Liver (tissue), 9 donors: Measurements from ENCODE around the gene S100A11. TPM values are rescaled to one million over a fixed set of nuclear protein-coding genes. Genes with fewer than 3 reads are reported as not detected.

Experiments
- DNase-seq: peaks from one replicate; pipeline ENCODE4 v3.0.0-alpha.2; 2017; ENCODE audit warnings: low spot score
- H3K27ac ChIP-seq, 2 donors: one replicate each; pipeline ENCODE4 v1.7.0; 2013; ENCODE audit warnings: inconsistent platforms in 2 of 2, low read length in 2 of 2, control low read depth in 1 of 2, low read depth in 1 of 2, mild to moderate bottlenecking in 1 of 2
- H3K27me3 ChIP-seq, 4 donors: one replicate each; pipeline versions ENCODE4 v1.6.1 to v1.7.0; 2013; ENCODE audit warnings: low read length in 3 of 4, inconsistent platforms in 1 of 4, mild to moderate bottlenecking in 1 of 4, moderate library complexity in 1 of 4; ENCODE audit not compliant: control insufficient read depth in 4 of 4, insufficient read depth in 4 of 4
- H3K36me3 ChIP-seq, 4 donors: one replicate each; pipeline versions ENCODE4 v1.6.1 to v1.7.0; 2013; ENCODE audit warnings: low read length in 3 of 4, mild to moderate bottlenecking in 3 of 4, low read depth in 1 of 4, moderate library complexity in 1 of 4; ENCODE audit not compliant: control insufficient read depth in 4 of 4, insufficient read depth in 3 of 4
- H3K4me1 ChIP-seq, 4 donors: one replicate each; pipeline versions ENCODE4 v1.6.1 to v1.7.0; 2013; ENCODE audit warnings: low read length in 3 of 4, mild to moderate bottlenecking in 3 of 4, moderate library complexity in 1 of 4; ENCODE audit not compliant: control insufficient read depth in 4 of 4, insufficient read depth in 4 of 4
- H3K4me3 ChIP-seq, 3 donors: one replicate each; pipeline versions ENCODE4 v1.6.1 to v1.7.0; 2013; ENCODE audit warnings: low read length in 3 of 3, control low read depth in 1 of 3, low read depth in 1 of 3, mild to moderate bottlenecking in 1 of 3
- H3K9ac ChIP-seq, 2 donors: one replicate each; pipeline ENCODE4 v1.7.0; 2013; ENCODE audit warnings: low read length in 2 of 2, mild to moderate bottlenecking in 2 of 2, moderate library complexity in 2 of 2, control low read depth in 1 of 2, low read depth in 1 of 2
- H3K9me3 ChIP-seq, 4 donors: one replicate each; pipeline versions ENCODE4 v1.6.1 to v1.7.0; 2013; ENCODE audit warnings: low read length in 3 of 4; ENCODE audit not compliant: control insufficient read depth in 4 of 4
- FOXA1 ChIP-seq: IDR thresholded peaks from 2 replicates; pipeline ENCODE4 v1.6.1; 2016; ENCODE audit warnings: antibody characterized with exemption
- GABPA ChIP-seq, 2 donors: IDR thresholded peaks in 1 of 2; conservative IDR thresholded peaks in 1 of 2; 2 replicates each; pipeline ENCODE4 v1.6.1; 2016; ENCODE audit warnings: antibody characterized with exemption in 2 of 2, mild to moderate bottlenecking in 1 of 2, moderate library complexity in 1 of 2
- HNF4A ChIP-seq, 2 donors: conservative IDR thresholded peaks; 2 replicates each; pipeline ENCODE4 v1.6.1; 2016; ENCODE audit warnings: antibody characterized with exemption in 2 of 2, mild to moderate bottlenecking in 2 of 2
- HNF4G ChIP-seq: IDR thresholded peaks from 2 replicates; pipeline ENCODE4 v1.6.1; 2016; ENCODE audit warnings: antibody characterized with exemption
- JUND ChIP-seq, 2 donors: IDR thresholded peaks; 2 replicates each; pipeline ENCODE4 v1.6.1; 2016; ENCODE audit warnings: antibody characterized with exemption in 2 of 2
- NR2F2 ChIP-seq: IDR thresholded peaks from 2 replicates; pipeline ENCODE4 v1.6.1; 2016; ENCODE audit warnings: antibody characterized with exemption
- RAD21 ChIP-seq, 2 donors: IDR thresholded peaks; 2 replicates each; pipeline ENCODE4 v1.6.1; 2016; ENCODE audit warnings: antibody characterized with exemption in 2 of 2, mild to moderate bottlenecking in 2 of 2
- RXRA ChIP-seq, 2 donors: IDR thresholded peaks; 2 replicates each; pipeline ENCODE4 v1.6.1; 2017 to 2018; ENCODE audit warnings: antibody characterized with exemption in 2 of 2, mild to moderate bottlenecking in 1 of 2
- SP1 ChIP-seq: IDR thresholded peaks from 2 replicates; pipeline ENCODE4 v1.6.1; 2018; ENCODE audit warnings: antibody characterized with exemption, mild to moderate bottlenecking
- TAF1 ChIP-seq: conservative IDR thresholded peaks from 2 replicates; pipeline ENCODE4 v1.6.1; 2016; ENCODE audit warnings: antibody characterized with exemption, mild to moderate bottlenecking
- WGBS: extraction: QIAGEN DNeasy Blood & Tissue Kit; methylation state at CpG from one replicate; pipeline ENCODE4 v1.1.7; 2013; 5-methylcytosine and 5-hydroxymethylcytosine counted together
- polyA plus RNA-seq, 2 donors: library from polyadenylated mRNA; stranded (reverse) in 1 of 2; unstranded in 1 of 2; fragments of 200-250 nt in 1 of 2; fragments of >200 nt in 1 of 2; fragmentation: Nextera tagmentation in 1 of 2; extraction: Ambion mirVana in 1 of 2; gene quantifications; one replicate each; pipeline versions ENCODE4 v1.2.1 to v1.2.3, GENCODE V29; 2013 to 2015
- total RNA-seq, 2 donors: library from RNA; depleted of rRNA; stranded (reverse); fragments of >200 nt; gene quantifications; one replicate each; pipeline ENCODE4 v1.2.3, GENCODE V29; 2014
- TF ChIP-seq, protein P1 (sequence below): fragments of 150-350 bp; IDR thresholded peaks from 2 replicates; pipeline ENCODE4 v1.5.1; 2017; ENCODE audit warnings: improper control_type of control experiment, low read depth, low read length; ENCODE audit not compliant: missing input control
- TF ChIP-seq, protein P2 (sequence below): IDR thresholded peaks from 2 replicates; pipeline ENCODE4 v1.6.1; 2016; ENCODE audit warnings: antibody characterized with exemption
- TF ChIP-seq, protein P3 (sequence below): IDR thresholded peaks from 2 replicates; pipeline ENCODE4 v1.6.1; 2016; ENCODE audit warnings: antibody characterized with exemption, mild to moderate bottlenecking
- TF ChIP-seq, protein P4 (sequence below): IDR thresholded peaks from 2 replicates; pipeline ENCODE4 v1.6.1; 2016; ENCODE audit warnings: antibody characterized with exemption
- donor health status: healthy.
- donor health status: healthy.
- donor health status: healthy.
- donor health status: healthy.
- donor health status: healthy.

S100A11 gene
- total and polyA plus RNA-seq, 4 donors, result 9.9 to 76.1 (median 31.0) TPM

DNA sequence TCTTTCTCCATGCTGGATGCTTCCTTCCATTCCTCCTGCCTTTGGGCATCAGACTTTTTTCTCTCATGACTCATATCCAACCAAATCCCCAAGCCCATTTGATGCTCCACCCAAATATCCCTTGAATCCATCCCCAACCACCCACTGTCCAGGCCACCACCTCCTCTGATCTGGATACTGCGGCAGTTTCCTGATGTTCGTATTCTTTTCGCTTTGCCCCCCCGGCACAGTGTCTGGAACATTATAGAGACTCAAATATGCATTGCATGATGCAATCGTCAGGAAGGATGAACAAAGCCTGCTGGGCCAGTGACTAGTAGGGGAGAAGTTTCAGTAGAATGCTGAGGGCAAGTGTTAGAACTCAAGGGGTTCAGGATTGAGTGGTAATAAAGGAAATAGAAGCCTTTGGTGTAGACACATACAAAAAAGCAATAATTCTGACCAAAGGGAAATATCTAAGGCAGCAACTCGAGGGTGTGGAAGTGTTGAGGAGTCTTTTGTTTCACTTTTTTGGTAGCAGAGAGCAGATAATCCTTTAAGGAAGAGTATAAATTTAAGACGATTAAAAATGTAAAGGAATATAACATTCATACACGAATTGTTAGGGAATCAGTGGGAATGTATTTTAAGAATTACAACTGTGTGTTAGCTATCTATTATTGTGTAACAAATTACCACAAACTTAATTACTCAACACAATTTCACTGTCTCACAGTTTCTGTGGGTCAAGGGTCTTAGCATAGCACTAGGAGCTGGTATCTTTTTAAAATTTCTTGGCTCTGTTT lies 7.5 kb downstream of the S100A11 start:
- no peak for DNase-seq
- Histone ChIP-seq H3K27me3 (no peaks in the 10 kb centered on the region), H3K4me1 (peaks cover 0 to 4% (median 0%) of the 10 kb centered on the region in 4 donors), H3K9ac (no peak overlapping the region), H3K4me3 (no peak overlapping the region), H3K9me3 (no peaks in the 10 kb centered on the region), H3K27ac (no peak overlapping the region), H3K36me3 (peaks cover 0 to 3% (median 0%) of the 10 kb centered on the region in 4 donors)
- WGBS, result 86% methylated on average over 8 of the region's 8 CpGs
- TF ChIP-seq, protein P1, sequence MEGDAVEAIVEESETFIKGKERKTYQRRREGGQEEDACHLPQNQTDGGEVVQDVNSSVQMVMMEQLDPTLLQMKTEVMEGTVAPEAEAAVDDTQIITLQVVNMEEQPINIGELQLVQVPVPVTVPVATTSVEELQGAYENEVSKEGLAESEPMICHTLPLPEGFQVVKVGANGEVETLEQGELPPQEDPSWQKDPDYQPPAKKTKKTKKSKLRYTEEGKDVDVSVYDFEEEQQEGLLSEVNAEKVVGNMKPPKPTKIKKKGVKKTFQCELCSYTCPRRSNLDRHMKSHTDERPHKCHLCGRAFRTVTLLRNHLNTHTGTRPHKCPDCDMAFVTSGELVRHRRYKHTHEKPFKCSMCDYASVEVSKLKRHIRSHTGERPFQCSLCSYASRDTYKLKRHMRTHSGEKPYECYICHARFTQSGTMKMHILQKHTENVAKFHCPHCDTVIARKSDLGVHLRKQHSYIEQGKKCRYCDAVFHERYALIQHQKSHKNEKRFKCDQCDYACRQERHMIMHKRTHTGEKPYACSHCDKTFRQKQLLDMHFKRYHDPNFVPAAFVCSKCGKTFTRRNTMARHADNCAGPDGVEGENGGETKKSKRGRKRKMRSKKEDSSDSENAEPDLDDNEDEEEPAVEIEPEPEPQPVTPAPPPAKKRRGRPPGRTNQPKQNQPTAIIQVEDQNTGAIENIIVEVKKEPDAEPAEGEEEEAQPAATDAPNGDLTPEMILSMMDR, result no peak
- no peak for TF ChIP-seq TAF1
- no peak for TF ChIP-seq GABPA (IDR thresholded peaks at IDR 0.05 in 1 of 2, conservative IDR thresholded peaks at IDR 0.05 in 1 of 2)
- TF ChIP-seq RXRA (IDR thresholded peaks at IDR 0.05), result no peak
- no peak for TF ChIP-seq JUND (IDR thresholded peaks at IDR 0.05)
- TF ChIP-seq SP1, result no peak
- TF ChIP-seq, protein P2, sequence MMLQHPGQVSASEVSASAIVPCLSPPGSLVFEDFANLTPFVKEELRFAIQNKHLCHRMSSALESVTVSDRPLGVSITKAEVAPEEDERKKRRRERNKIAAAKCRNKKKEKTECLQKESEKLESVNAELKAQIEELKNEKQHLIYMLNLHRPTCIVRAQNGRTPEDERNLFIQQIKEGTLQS, result no peak

DNA sequence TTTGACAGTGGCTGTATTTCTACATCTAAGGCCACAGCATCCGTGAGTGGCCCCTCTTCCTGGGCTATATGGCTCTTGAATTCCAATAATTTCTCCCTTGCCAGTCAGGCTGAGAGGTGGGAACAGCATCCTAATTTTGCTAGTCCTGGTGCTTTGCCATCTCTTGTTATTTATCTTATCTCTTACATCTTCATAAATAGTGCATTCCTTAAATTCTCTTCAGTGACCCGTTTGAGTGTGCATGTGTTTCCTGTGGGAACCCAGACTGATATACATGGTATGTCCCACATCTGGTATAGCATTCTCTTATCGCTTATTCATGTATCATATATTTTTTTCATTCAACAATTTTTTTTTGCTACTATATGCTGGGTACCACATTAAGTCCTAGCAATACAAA lies 9.9 kb downstream of the S100A11 start:
- WGBS, result 57% methylated on average over 3 of the region's 3 CpGs
- H3K4me1 ChIP-seq, result no peaks in the 10 kb centered on the region
- no peaks in the 10 kb centered on the region for H3K27me3 ChIP-seq
- H3K9me3 ChIP-seq, result no peaks in the 10 kb centered on the region
- H3K27ac ChIP-seq, result no peak overlapping the region
- no peak overlapping the region for H3K9ac ChIP-seq
- no peak for DNase-seq
- TF ChIP-seq, protein P3, sequence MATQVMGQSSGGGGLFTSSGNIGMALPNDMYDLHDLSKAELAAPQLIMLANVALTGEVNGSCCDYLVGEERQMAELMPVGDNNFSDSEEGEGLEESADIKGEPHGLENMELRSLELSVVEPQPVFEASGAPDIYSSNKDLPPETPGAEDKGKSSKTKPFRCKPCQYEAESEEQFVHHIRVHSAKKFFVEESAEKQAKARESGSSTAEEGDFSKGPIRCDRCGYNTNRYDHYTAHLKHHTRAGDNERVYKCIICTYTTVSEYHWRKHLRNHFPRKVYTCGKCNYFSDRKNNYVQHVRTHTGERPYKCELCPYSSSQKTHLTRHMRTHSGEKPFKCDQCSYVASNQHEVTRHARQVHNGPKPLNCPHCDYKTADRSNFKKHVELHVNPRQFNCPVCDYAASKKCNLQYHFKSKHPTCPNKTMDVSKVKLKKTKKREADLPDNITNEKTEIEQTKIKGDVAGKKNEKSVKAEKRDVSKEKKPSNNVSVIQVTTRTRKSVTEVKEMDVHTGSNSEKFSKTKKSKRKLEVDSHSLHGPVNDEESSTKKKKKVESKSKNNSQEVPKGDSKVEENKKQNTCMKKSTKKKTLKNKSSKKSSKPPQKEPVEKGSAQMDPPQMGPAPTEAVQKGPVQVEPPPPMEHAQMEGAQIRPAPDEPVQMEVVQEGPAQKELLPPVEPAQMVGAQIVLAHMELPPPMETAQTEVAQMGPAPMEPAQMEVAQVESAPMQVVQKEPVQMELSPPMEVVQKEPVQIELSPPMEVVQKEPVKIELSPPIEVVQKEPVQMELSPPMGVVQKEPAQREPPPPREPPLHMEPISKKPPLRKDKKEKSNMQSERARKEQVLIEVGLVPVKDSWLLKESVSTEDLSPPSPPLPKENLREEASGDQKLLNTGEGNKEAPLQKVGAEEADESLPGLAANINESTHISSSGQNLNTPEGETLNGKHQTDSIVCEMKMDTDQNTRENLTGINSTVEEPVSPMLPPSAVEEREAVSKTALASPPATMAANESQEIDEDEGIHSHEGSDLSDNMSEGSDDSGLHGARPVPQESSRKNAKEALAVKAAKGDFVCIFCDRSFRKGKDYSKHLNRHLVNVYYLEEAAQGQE, result no peak
- TF ChIP-seq HNF4A (conservative IDR thresholded peaks at IDR 0.05) (no peak), FOXA1 (no peak), GABPA (IDR thresholded peaks at IDR 0.05 in 1 of 2, conservative IDR thresholded peaks at IDR 0.05 in 1 of 2) (no peak), SP1 (no peak), NR2F2 (no peak), RAD21 (IDR thresholded peaks at IDR 0.05) (no peak), JUND (IDR thresholded peaks at IDR 0.05) (no peak), HNF4G (no peak)
- TF ChIP-seq, protein P4, sequence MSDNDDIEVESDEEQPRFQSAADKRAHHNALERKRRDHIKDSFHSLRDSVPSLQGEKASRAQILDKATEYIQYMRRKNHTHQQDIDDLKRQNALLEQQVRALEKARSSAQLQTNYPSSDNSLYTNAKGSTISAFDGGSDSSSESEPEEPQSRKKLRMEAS, result no peak
- TF ChIP-seq, protein P2, result no peak
- TF ChIP-seq, protein P1, result no peak
- H3K36me3 ChIP-seq, result no peaks in the 10 kb centered on the region
- H3K4me3 ChIP-seq, result no peak overlapping the region
